Measurements from ENCODE around the gene SPPL2C. TPM values are rescaled to one million over a fixed set of nuclear protein-coding genes. Genes with fewer than 3 reads are reported as not detected.
A peak's percentile ranks its signal among the peaks of the same experiment; 100 is the strongest.

The SPPL2C gene
- total RNA-seq, 1 experiment from 2014 or later, result not detected

GRCh38 chr17:45869676-45870341 lies 25.1 kb downstream of the SPPL2C start:
- WGBS (ENCODE audit: extremely low coverage, insufficient read length, low lambda C conversion rate), result no CpG with 5 or more reads among the region's 14 CpGs
- 0 out of 2 replicates have a peak, but pooled peaks cover 2% of the 10 kb centered on the region for H3K4me1 ChIP-seq (ENCODE audit: insufficient read depth, low read length)
- H3K79me2 ChIP-seq (ENCODE audit: insufficient read depth, low read length), result no peaks in the 10 kb centered on the region
- H2BK20ac ChIP-seq (ENCODE audit: low read depth, low read length, poor library complexity, severe bottlenecking), result no peak overlapping the region
- no peaks in the 10 kb centered on the region for H4K20me1 ChIP-seq (ENCODE audit: control insufficient read depth, insufficient read depth, insufficient read length)
- H3K79me1 ChIP-seq (ENCODE audit: insufficient read depth, low read depth, low read length, poor library complexity, severe bottlenecking), result no peaks in the 10 kb centered on the region
- no peak overlapping the region for H4K8ac ChIP-seq (replicated peaks; ENCODE audit: insufficient read length, low read depth, low read length)
- no peaks in the 10 kb centered on the region for H3K9me3 Mint-ChIP-seq
- no peak overlapping the region for H2AFZ ChIP-seq (ENCODE audit: low read length)
- H3T11ph ChIP-seq (ENCODE audit: low read length), result no peak overlapping the region
- DNase-seq, result no peak
- H4K91ac ChIP-seq (ENCODE audit: insufficient read length, low read depth, low read length), result no peak overlapping the region
- H3K23ac ChIP-seq (ENCODE audit: insufficient read length, low read depth, low read length), result no peak overlapping the region
- H2BK12ac ChIP-seq (ENCODE audit: insufficient read length, low read depth, low read length), result no peak overlapping the region
- TF ChIP-seq, protein P1, sequence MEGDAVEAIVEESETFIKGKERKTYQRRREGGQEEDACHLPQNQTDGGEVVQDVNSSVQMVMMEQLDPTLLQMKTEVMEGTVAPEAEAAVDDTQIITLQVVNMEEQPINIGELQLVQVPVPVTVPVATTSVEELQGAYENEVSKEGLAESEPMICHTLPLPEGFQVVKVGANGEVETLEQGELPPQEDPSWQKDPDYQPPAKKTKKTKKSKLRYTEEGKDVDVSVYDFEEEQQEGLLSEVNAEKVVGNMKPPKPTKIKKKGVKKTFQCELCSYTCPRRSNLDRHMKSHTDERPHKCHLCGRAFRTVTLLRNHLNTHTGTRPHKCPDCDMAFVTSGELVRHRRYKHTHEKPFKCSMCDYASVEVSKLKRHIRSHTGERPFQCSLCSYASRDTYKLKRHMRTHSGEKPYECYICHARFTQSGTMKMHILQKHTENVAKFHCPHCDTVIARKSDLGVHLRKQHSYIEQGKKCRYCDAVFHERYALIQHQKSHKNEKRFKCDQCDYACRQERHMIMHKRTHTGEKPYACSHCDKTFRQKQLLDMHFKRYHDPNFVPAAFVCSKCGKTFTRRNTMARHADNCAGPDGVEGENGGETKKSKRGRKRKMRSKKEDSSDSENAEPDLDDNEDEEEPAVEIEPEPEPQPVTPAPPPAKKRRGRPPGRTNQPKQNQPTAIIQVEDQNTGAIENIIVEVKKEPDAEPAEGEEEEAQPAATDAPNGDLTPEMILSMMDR (conservative IDR thresholded peaks at IDR 0.05), result no peak
- no peak overlapping the region for H3K27ac ChIP-seq (ENCODE audit: insufficient read length, low read depth, low read length)
- H3K4me1 Mint-ChIP-seq, result peaks cover 26 to 31% of the 10 kb centered on the region in 2 experiments
- no peak overlapping the region for H4K5ac ChIP-seq (ENCODE audit: insufficient read length, low read depth, low read length)
- no peak overlapping the region for H3K4me3 Mint-ChIP-seq
- H2BK15ac ChIP-seq (ENCODE audit: low read depth, low read length), result no peak overlapping the region
- H2AK5ac ChIP-seq (ENCODE audit: insufficient read length, low read length), result no peak overlapping the region
- no peak overlapping the region for H3K9ac ChIP-seq (ENCODE audit: extremely low read depth, insufficient read length, low read length)
- H2BK5ac ChIP-seq (ENCODE audit: insufficient read length, low read length), result no peak overlapping the region
- H3K9me3 ChIP-seq (ENCODE audit: control insufficient read depth, low read depth, low read length), result no peaks in the 10 kb centered on the region
- H3K4ac ChIP-seq (ENCODE audit: low read depth, low read length), result no peak overlapping the region
- peaks cover 1% of the 10 kb centered on the region; the same call in 1 of the 2 replicates for H3K27me3 Mint-ChIP-seq (ENCODE audit: low read depth)
- H3K14ac ChIP-seq (ENCODE audit: insufficient read depth, low read length), result peak overlapping the region; percentile 10; the same call in 1 of the 2 replicates
- no peak overlapping the region for H3K4me2 ChIP-seq (ENCODE audit: insufficient read depth, insufficient read length, low read length)
- no peak overlapping the region for H3K56ac ChIP-seq (ENCODE audit: insufficient read length, low read depth, low read length)
- H3K18ac ChIP-seq (ENCODE audit: insufficient read length, low read depth, low read length), result no peak overlapping the region
- no peaks in the 10 kb centered on the region for H3K36me3 Mint-ChIP-seq (ENCODE audit: insufficient read depth in 1 of 3, low read depth in 3 of 3)
- H2BK120ac ChIP-seq (ENCODE audit: low read depth, low read length, poor library complexity, severe bottlenecking), result no peak overlapping the region
- no peaks in the 10 kb centered on the region for H3K27me3 ChIP-seq (ENCODE audit: insufficient read depth, low read length)
- peak overlapping the region in 2 of 3 experiments; percentile 24 to 45; a peak in 3 of 7 replicates for H3K27ac Mint-ChIP-seq
- no peaks in the 10 kb centered on the region for H3K23me2 ChIP-seq (ENCODE audit: insufficient read length, low read depth, low read length, poor library complexity, severe bottlenecking)
